ENCODE data around the gene WDR64.

The WDR64 gene

DNA sequence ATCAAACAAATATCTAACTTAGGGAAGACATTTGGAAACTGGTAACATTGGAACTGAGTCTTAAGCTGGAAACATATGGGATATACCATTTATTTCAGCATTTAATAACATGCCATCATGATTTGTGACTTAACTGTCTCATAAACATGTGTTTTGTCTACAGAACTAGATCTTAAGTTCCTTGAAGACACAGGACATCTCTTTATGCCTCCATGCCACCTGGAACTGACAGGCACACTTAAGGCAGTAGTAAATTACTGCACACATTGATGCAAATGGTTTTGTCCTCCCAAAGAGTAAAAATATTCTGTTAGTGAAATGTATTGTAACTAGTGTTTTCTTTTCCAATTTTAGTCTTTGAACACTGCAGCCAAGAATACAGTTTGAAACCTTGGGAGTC, 194.3 kb downstream of the WDR64 start:
- DNase-seq, result no peak

DNA sequence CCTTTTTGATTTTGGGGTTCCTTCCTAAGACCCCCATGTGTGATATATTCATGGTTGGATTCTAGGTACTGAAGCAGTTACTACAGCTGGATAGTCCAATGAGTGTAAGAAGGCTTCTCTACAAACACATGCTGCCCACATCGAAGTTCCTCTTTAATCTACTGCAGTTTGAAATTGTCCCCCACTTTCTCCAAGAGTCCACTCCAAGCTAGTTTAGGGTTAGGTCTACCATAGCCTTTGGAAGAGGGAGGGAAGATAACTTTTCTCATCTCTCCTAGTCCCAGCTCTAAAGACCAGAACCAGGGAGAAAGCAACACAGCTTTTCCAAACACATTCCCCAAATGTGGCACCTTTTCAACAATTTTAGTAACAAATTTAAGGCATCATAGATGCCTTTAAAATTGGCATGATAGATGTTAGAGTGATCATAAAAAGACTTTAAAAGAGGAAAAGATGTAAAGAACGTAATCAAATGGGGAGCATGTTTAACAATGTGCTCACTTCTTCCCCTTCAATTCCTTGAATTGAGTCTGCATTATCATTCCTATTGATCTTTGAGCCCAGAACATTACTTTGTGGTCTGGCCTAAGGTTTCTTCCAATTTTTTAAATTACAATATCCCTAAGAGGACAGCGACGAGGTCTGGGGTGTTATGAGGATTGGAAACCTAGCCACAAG, 194.9 kb downstream of the WDR64 start:
- no peak for DNase-seq

DNA sequence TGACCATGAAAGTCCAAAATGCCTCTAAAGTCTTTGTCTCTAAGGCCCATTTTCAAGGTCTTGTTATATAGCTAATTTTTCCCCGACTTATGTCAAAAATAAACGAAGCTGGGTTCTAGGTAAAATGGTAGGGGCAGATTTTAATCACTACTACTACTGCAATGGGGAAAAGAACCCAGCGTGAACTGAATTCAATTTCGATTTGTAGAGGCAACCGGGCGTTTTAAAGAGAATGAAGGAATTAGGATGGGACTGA, 195.4 kb downstream of the WDR64 start:
- DNase-seq, result no peak

DNA sequence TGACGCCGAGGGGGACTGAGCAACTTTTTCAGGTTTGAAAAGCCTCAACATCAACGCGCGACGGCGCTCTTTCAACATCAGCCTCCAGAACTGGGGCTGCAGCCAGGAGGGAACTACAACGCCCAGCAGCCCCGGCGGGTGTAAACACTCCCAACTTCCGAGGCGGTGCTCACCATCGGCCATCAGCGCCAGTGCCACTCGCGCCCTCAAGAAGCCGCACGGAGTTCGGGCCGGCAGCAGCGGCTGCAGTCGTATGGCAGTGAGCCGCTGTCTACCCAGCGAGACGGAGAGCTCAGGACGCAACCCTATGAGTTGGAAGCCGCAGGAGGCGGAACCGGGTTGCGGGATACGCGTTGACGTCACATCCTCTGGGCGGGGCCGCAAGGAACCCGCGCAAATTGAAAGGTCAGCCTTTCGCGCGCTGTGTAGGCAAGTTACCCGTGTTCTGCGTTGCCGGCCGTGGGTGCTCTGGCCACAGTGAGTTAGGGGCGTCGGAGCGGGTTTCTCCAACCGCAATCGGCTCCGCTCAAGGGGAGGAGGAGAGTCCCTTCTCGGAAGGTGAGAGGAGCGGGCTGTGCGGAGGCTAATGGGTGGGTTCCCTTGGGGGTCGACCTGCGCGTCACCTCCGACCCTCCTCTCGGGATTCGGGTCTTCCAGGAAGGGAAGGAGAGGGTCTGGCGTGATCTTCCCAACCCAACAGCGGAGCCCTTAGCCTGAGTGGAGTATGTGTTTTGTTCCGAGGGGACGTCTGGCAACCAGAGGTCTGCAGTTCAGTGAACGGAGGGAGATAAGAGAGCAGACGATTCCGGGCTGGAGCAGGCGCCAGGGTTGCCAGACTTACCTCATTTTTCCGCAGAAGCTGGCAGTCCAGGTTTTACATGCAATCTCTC, 196.0 kb downstream of the WDR64 start, which contains the start of gene EXO1:
EXO1 (plus strand) TSS at position 409 of the 890 bp plus-strand sequence. CDS start 2,222 bp downstream, outside the sequence.
- peak; percentile 93 to 95 (median 94) for DNase-seq

DNA sequence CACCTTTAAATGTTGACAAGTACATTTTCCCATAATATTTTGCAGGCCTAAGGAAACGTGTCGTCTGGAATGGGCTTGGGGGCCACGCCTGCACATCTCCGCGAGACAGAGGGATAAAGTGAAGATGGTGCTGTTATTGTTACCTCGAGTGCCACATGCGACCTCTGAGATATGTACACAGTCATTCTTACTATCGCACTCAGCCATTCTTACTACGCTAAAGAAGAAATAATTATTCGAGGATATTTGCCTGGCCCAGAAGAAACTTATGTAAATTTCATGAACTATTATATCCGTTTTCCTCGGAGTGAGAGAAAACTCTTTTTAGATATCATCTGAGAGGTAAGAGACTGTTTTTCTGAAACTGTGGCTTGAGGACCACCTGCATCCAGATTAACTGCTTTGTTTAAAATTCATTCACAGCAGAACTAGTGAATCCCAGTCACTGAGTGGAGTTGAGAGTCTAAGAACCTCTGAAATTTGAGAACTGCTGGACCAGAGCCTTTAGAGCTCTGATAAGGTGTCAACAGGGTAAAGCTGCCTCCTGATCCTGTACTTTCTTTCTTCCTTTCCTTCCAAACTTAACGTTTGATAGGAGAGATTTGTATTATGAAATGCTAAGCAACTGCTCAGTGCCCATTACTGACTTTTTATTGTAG, 196.7 kb downstream of the WDR64 start:
- DNase-seq, result no peak

DNA sequence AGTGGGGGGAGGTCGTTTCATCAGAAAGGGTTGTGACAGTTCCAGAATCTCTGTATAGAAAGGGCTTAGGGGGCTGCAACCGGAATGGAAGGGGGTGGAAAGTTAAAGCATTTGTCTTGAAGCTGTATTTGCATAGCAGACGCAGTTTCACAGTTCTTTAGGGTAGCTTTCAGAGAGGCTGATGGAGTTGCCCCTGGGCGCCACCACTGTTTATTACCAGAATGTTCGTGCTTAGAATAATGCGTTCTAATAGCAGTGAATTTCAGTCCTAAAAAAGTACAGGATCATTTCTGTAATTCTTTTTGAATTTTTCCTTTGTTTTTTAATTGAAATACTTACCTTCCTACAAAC, 197.2 kb downstream of the WDR64 start:
- no peak for DNase-seq
